Activated CD4-positive, alpha-beta memory T cell treated with anti-CD3 and anti-CD28 coated beads for 36 hours (primary cell): ENCODE data around the gene ITPRIPL1. TPM values are rescaled to one million over a fixed set of nuclear protein-coding genes. Genes with fewer than 3 reads are reported as not detected.

ENCODE experiments used
- CTCF ChIA-PET: fragments of 350-600 bp; sonication (Branson Sonifier 250); formaldehyde crosslinking; loops from one replicate; lab custom pipeline; 2021; ENCODE audit warnings: antibody characterized with exemption, inconsistent platforms; lab: Charles Lee
- POLR2A ChIA-PET: fragments of 350-600 bp; sonication (Branson Sonifier 250); formaldehyde crosslinking; loops from one replicate; lab custom pipeline; 2021; ENCODE audit warnings: antibody characterized with exemption; lab: Charles Lee
- DNase-seq: peaks from one replicate; pipeline ENCODE4 v3.0.0-alpha.2; 2020
- H3K27ac Mint-ChIP-seq: one replicate; pipeline ENCODE4 v1.8.0; 2021; ENCODE audit warnings: mixed read lengths
- H3K27me3 Mint-ChIP-seq: one replicate; pipeline ENCODE4 v1.8.0; 2021; ENCODE audit warnings: mixed read lengths
- H3K36me3 Mint-ChIP-seq: one replicate; pipeline ENCODE4 v1.8.0; 2021; ENCODE audit warnings: mixed read lengths
- H3K4me1 Mint-ChIP-seq: one replicate; pipeline ENCODE4 v1.8.0; 2021; ENCODE audit warnings: low read depth, mixed read lengths
- H3K4me3 Mint-ChIP-seq: one replicate; pipeline ENCODE4 v1.8.0; 2021; ENCODE audit warnings: mild to moderate bottlenecking, mixed read lengths
- H3K9me3 Mint-ChIP-seq: one replicate; pipeline ENCODE4 v1.8.0; 2021; ENCODE audit warnings: mixed read lengths
- intact Hi-C: fragments of 100-400 bp; cut with micrococcal nuclease; formaldehyde crosslinking; loops from one replicate; pipeline ENCODE4 v1.15.1; 2023
- total RNA-seq, 2 experiments: library from RNA; stranded (reverse); gene quantifications; one replicate each; pipeline ENCODE4 v1.2.3, GENCODE V29; 2021

The ITPRIPL1 gene
- total RNA-seq, 2 experiments from 2014 or later = 30.2 TPM

GRCh38 chr2:96340493-96341414 is 15.6 kb downstream of the ITPRIPL1 start:
- H3K27ac Mint-ChIP-seq = peak overlapping the region; percentile 87
- H3K4me3 Mint-ChIP-seq = peak overlapping the region; percentile 40
- no peaks in the 10 kb centered on the region for H3K27me3 Mint-ChIP-seq
- H3K36me3 Mint-ChIP-seq = peaks cover 61% of the 10 kb centered on the region
- ChIA-PET POLR2A (interaction anchor here (0.6 to 7.2 kb wide), 8 partner anchors 16 to 189 kb away, joined by 3 to 36 read pairs (median 4); partner anchors contain the start of genes ITPRIPL1 and SNRNP200), CTCF (interaction anchor here (1.3 kb wide), 1 partner anchor 187 kb away, joined by 3 read pairs; no protein-coding TSS in a partner anchor)
- intact Hi-C loops = loop anchor here (2.0 to 5.0 kb wide), 5 partner anchors 16 to 197 kb away; partner anchors contain the start of genes ARID5A, ITPRIPL1 and STARD7
- H3K4me1 Mint-ChIP-seq = peaks cover 75% of the 10 kb centered on the region
- no peak for DNase-seq
- no peaks in the 10 kb centered on the region for H3K9me3 Mint-ChIP-seq

- peak overlapping the region; percentile 87 for H3K27ac Mint-ChIP-seq
- intact Hi-C loops = loop anchor here (2.0 to 5.0 kb wide), 5 partner anchors 17 to 196 kb away; partner anchors contain the start of genes ARID5A, ITPRIPL1 and STARD7
- H3K4me1 Mint-ChIP-seq = peaks cover 76% of the 10 kb centered on the region
- CTCF ChIA-PET = interaction anchor here (0.8 to 1.3 kb wide), 5 partner anchors 16 to 422 kb away, joined by 3 to 5 read pairs (median 3); partner anchors contain the start of gene ITPRIPL1
- peak overlapping the region; percentile 40 for H3K4me3 Mint-ChIP-seq
- H3K36me3 Mint-ChIP-seq = peaks cover 62% of the 10 kb centered on the region
- H3K9me3 Mint-ChIP-seq = no peaks in the 10 kb centered on the region
- no peaks in the 10 kb centered on the region for H3K27me3 Mint-ChIP-seq
- no peak for DNase-seq
- POLR2A ChIA-PET = interaction anchor here (0.7 to 7.2 kb wide), 11 partner anchors 17 to 196 kb away, joined by 3 to 36 read pairs (median 5); partner anchors contain the start of genes ARID5A and ITPRIPL1
Measured at GRCh38 chr2:96341641-96342040, 16.5 kb downstream of the ITPRIPL1 start.

- CTCF ChIA-PET = interaction anchor here (0.8 to 1.6 kb wide), 6 partner anchors 16 to 422 kb away, joined by 3 to 5 read pairs (median 3); partner anchors contain the start of gene ITPRIPL1
- H3K36me3 Mint-ChIP-seq = peaks cover 65% of the 10 kb centered on the region
- intact Hi-C loops = loop anchor here (5.0 kb wide), 4 partner anchors 135 to 195 kb away; partner anchors contain the start of genes ARID5A and STARD7
- no peaks in the 10 kb centered on the region for H3K27me3 Mint-ChIP-seq
- H3K9me3 Mint-ChIP-seq = no peaks in the 10 kb centered on the region
- POLR2A ChIA-PET = interaction anchor here (0.7 to 7.2 kb wide), 11 partner anchors 17 to 196 kb away, joined by 3 to 36 read pairs (median 5); partner anchors contain the start of genes ARID5A and ITPRIPL1
- peak; percentile 78 for DNase-seq
- peak overlapping the region; percentile 87 for H3K27ac Mint-ChIP-seq
- H3K4me3 Mint-ChIP-seq = peak overlapping the region; percentile 40
- peaks cover 75% of the 10 kb centered on the region for H3K4me1 Mint-ChIP-seq
Measured at GRCh38 chr2:96342085-96342484, 17.0 kb downstream of the ITPRIPL1 start.

GRCh38 chr2:96344011-96344410 is 18.9 kb downstream of the ITPRIPL1 start:
- Mint-ChIP-seq H3K36me3 (peaks cover 68% of the 10 kb centered on the region), H3K4me3 (no peak overlapping the region), H3K9me3 (no peaks in the 10 kb centered on the region), H3K27ac (peak overlapping the region; percentile 87), H3K27me3 (no peaks in the 10 kb centered on the region), H3K4me1 (peaks cover 67% of the 10 kb centered on the region)
- ChIA-PET CTCF (interaction anchor here (0.9 to 2.9 kb wide), 3 partner anchors 14 to 164 kb away, joined by 3 to 19 read pairs (median 3); no protein-coding TSS in a partner anchor), POLR2A (interaction anchor here (1.0 to 7.2 kb wide), 6 partner anchors 19 to 193 kb away, joined by 3 to 36 read pairs (median 8); partner anchors contain the start of genes ARID5A, ITPRIPL1 and STARD7)
- peak; percentile 77 for DNase-seq
- intact Hi-C loops = loop anchor here (1.0 to 5.0 kb wide), 7 partner anchors 18 to 193 kb away; partner anchors contain the start of genes ARID5A, CIAO1, SNRNP200 and STARD7

- no peak for DNase-seq
- no peak overlapping the region for H3K4me3 Mint-ChIP-seq
- H3K36me3 Mint-ChIP-seq = peaks cover 72% of the 10 kb centered on the region
- intact Hi-C loops = loop anchor here (2.0 kb wide), 1 partner anchor 79 kb away; the partner anchor contains the start of gene CIAO1
- ChIA-PET POLR2A (interaction anchor here (1.1 to 7.2 kb wide), 4 partner anchors 10 to 137 kb away, joined by 3 to 36 read pairs (median 18); partner anchors contain the start of genes ITPRIPL1, NCAPH and STARD7), CTCF (interaction anchor here (0.8 to 2.9 kb wide), 8 partner anchors 9 to 209 kb away, joined by 3 to 19 read pairs (median 4); partner anchors contain the start of gene SNRNP200)
- peak overlapping the region; percentile 64 for H3K27ac Mint-ChIP-seq
- no peaks in the 10 kb centered on the region for H3K9me3 Mint-ChIP-seq
- peaks cover 57% of the 10 kb centered on the region for H3K4me1 Mint-ChIP-seq
- H3K27me3 Mint-ChIP-seq = no peaks in the 10 kb centered on the region
Measured at GRCh38 chr2:96345438-96345837, 20.3 kb downstream of the ITPRIPL1 start.

- Mint-ChIP-seq H3K4me1 (peaks cover 53% of the 10 kb centered on the region), H3K9me3 (no peaks in the 10 kb centered on the region), H3K27ac (peak overlapping the region; percentile 26), H3K4me3 (no peak overlapping the region), H3K36me3 (peaks cover 76% of the 10 kb centered on the region), H3K27me3 (no peaks in the 10 kb centered on the region)
- ChIA-PET CTCF (interaction anchor here (0.8 to 2.9 kb wide), 8 partner anchors 9 to 208 kb away, joined by 3 to 19 read pairs (median 4); partner anchors contain the start of gene SNRNP200), POLR2A (interaction anchor here (1.1 to 7.2 kb wide), 4 partner anchors 9 to 25 kb away, joined by 3 to 36 read pairs (median 18); partner anchors contain the start of genes ITPRIPL1 and NCAPH)
- intact Hi-C loops = loop anchor here (2.0 kb wide), 1 partner anchor 79 kb away; the partner anchor contains the start of gene CIAO1
- no peak for DNase-seq
Measured at GRCh38 chr2:96345868-96346462, 20.8 kb downstream of the ITPRIPL1 start.

GRCh38 chr2:96347395-96347794 is 22.3 kb downstream of the ITPRIPL1 start:
- DNase-seq = no peak
- Mint-ChIP-seq H3K4me3 (no peak overlapping the region), H3K27me3 (no peaks in the 10 kb centered on the region), H3K4me1 (peaks cover 38% of the 10 kb centered on the region), H3K27ac (no peak overlapping the region), H3K36me3 (peaks cover 76% of the 10 kb centered on the region), H3K9me3 (no peaks in the 10 kb centered on the region)
- ChIA-PET POLR2A (interaction anchor here (0.6 to 1.1 kb wide), 2 partner anchors 10 to 25 kb away, joined by 3 read pairs; no protein-coding TSS in a partner anchor), CTCF (no interaction called here)
- intact Hi-C loops = no loop called here

GRCh38 chr2:96353032-96353561 is 28.0 kb downstream of the ITPRIPL1 start:
- CTCF ChIA-PET = interaction anchor here (1.5 kb wide), 1 partner anchor 54 kb away, joined by 4 read pairs; no protein-coding TSS in a partner anchor
- Mint-ChIP-seq H3K27me3 (no peaks in the 10 kb centered on the region), H3K4me1 (no peaks in the 10 kb centered on the region), H3K4me3 (no peak overlapping the region), H3K9me3 (no peaks in the 10 kb centered on the region), H3K27ac (no peak overlapping the region), H3K36me3 (peaks cover 69% of the 10 kb centered on the region)
- intact Hi-C loops = no loop called here
- no peak for DNase-seq
- POLR2A ChIA-PET = no interaction called here

- Mint-ChIP-seq H3K9me3 (no peaks in the 10 kb centered on the region), H3K4me1 (no peaks in the 10 kb centered on the region), H3K36me3 (peaks cover 70% of the 10 kb centered on the region), H3K27ac (no peak overlapping the region), H3K27me3 (no peaks in the 10 kb centered on the region), H3K4me3 (no peak overlapping the region)
- POLR2A ChIA-PET = no interaction called here
- CTCF ChIA-PET = interaction anchor here (1.5 kb wide), 1 partner anchor 54 kb away, joined by 4 read pairs; no protein-coding TSS in a partner anchor
- DNase-seq = no peak
- intact Hi-C loops = no loop called here
Measured at GRCh38 chr2:96353606-96354101, 28.5 kb downstream of the ITPRIPL1 start.

GRCh38 chr2:96354492-96354891 is 29.4 kb downstream of the ITPRIPL1 start:
- peaks cover 71% of the 10 kb centered on the region for H3K36me3 Mint-ChIP-seq
- POLR2A ChIA-PET = no interaction called here
- no peak overlapping the region for H3K4me3 Mint-ChIP-seq
- no peaks in the 10 kb centered on the region for H3K9me3 Mint-ChIP-seq
- no peak overlapping the region for H3K27ac Mint-ChIP-seq
- CTCF ChIA-PET = no interaction called here
- no peak for DNase-seq
- intact Hi-C loops = no loop called here
- no peaks in the 10 kb centered on the region for H3K27me3 Mint-ChIP-seq
- H3K4me1 Mint-ChIP-seq = peaks cover 7% of the 10 kb centered on the region
